ENCODE results near the gene GATC. TPM values are rescaled to one million over a fixed set of nuclear protein-coding genes. Genes with fewer than 3 reads are reported as not detected.
"Not testable (repeated sequence)": the region's sequence is repeated elsewhere in the genome, so short reads cannot be mapped to it uniquely, and the experiment has no call there.

Gene GATC
- total RNA-seq, 1 experiment from 2014 or later: 30.9 TPM

- H3K9me3 ChIP-seq: no peaks in the 10 kb centered on the region
- ChIA-PET CTCF (no interaction called here), POLR2A (no interaction called here)
- no peak overlapping the region for H3K4me3 ChIP-seq (ENCODE audit: low read depth, low read length)
- no peak for TF ChIP-seq CTCF (IDR thresholded peaks at IDR 0.05; ENCODE audit: insufficient read depth in 1 of 2, low read depth in 1 of 2, low read length in 1 of 2, severe bottlenecking in 1 of 2, unreplicated experiment in 1 of 2)
- H3K4me1 Mint-ChIP-seq (ENCODE audit: low read depth, unreplicated experiment): peaks cover 8% of the 10 kb centered on the region
- no TSS peak for BruUV-seq (replicated peaks)
- no peak overlapping the region for H3K27ac Mint-ChIP-seq (ENCODE audit: unreplicated experiment)
- H3K4me1 ChIP-seq: peaks cover 10% of the 10 kb centered on the region
- no peaks in the 10 kb centered on the region for H3K27me3 Mint-ChIP-seq (ENCODE audit: insufficient read depth, unreplicated experiment)
- intact Hi-C loops (cut with micrococcal nuclease; ENCODE audit: unreplicated experiment): loop anchor here (2.0 kb wide), 1 partner anchor 21 kb away; the partner anchor contains the start of gene SRSF9
- H3K36me3 Mint-ChIP-seq (ENCODE audit: insufficient read depth, unreplicated experiment): peaks cover 72% of the 10 kb centered on the region
- H3K4me3 Mint-ChIP-seq (ENCODE audit: unreplicated experiment): peak overlapping the region; percentile 96
- peaks cover 3% of the 10 kb centered on the region for H3K36me3 ChIP-seq (ENCODE audit: control insufficient read depth, insufficient read depth, low read length)
- DNase-seq: no peak
- H3K9me3 Mint-ChIP-seq (ENCODE audit: unreplicated experiment): no peaks in the 10 kb centered on the region
- H3K27me3 ChIP-seq (replicated peaks; ENCODE audit: control insufficient read depth, insufficient read depth, low read length): no peaks in the 10 kb centered on the region
These were observed 1.7 kb downstream of the GATC start for GRCh38 chr12:120447992-120448391.

- H3K4me3 ChIP-seq (ENCODE audit: low read depth, low read length); H3K27ac Mint-ChIP-seq (ENCODE audit: unreplicated experiment); H3K9me3 ChIP-seq; BruUV-seq (replicated peaks); H3K4me1 Mint-ChIP-seq (ENCODE audit: low read depth, unreplicated experiment); H3K4me3 Mint-ChIP-seq (ENCODE audit: unreplicated experiment); H3K9me3 Mint-ChIP-seq (ENCODE audit: unreplicated experiment); DNase-seq; H3K27me3 ChIP-seq (replicated peaks; ENCODE audit: control insufficient read depth, insufficient read depth, low read length); H3K27me3 Mint-ChIP-seq (ENCODE audit: insufficient read depth, unreplicated experiment); intact Hi-C loops (cut with micrococcal nuclease; ENCODE audit: unreplicated experiment); H3K36me3 ChIP-seq (ENCODE audit: control insufficient read depth, insufficient read depth, low read length): not testable (repeated sequence)
- CTCF ChIA-PET: interaction anchor here (1.3 kb wide), 1 partner anchor 150 kb away, joined by 3 read pairs; the partner anchor contains the start of gene SIRT4
- peaks cover 12% of the 10 kb centered on the region for H3K4me1 ChIP-seq
- POLR2A ChIA-PET: interaction anchor here (1.3 kb wide), 1 partner anchor 129 kb away, joined by 3 read pairs; the partner anchor contains the start of gene POP5
- peaks cover 81% of the 10 kb centered on the region for H3K36me3 Mint-ChIP-seq (ENCODE audit: insufficient read depth, unreplicated experiment)
These were observed 6.3 kb downstream of the GATC start for GRCh38 chr12:120452524-120452923.

GRCh38 chr12:120453060-120453750, 7.0 kb downstream of the GATC start:
- H3K36me3 Mint-ChIP-seq (ENCODE audit: insufficient read depth, unreplicated experiment): peaks cover 85% of the 10 kb centered on the region
- Histone ChIP-seq H3K9me3 (no peaks in the 10 kb centered on the region), H3K4me3 (ENCODE audit: low read depth, low read length) (no peak overlapping the region), H3K27me3 (replicated peaks; ENCODE audit: control insufficient read depth, insufficient read depth, low read length) (no peaks in the 10 kb centered on the region), H3K4me1 (peaks cover 12% of the 10 kb centered on the region), H3K36me3 (ENCODE audit: control insufficient read depth, insufficient read depth, low read length) (peaks cover 6% of the 10 kb centered on the region)
- CTCF ChIA-PET: interaction anchor here (0.7 to 1.1 kb wide), 4 partner anchors 13 to 136 kb away, joined by 3 to 8 read pairs (median 5); partner anchors contain the start of gene COX6A1
- H3K27me3 Mint-ChIP-seq (ENCODE audit: insufficient read depth, unreplicated experiment): no peaks in the 10 kb centered on the region
- POLR2A ChIA-PET: interaction anchor here (0.6 to 1.3 kb wide), 2 partner anchors 128 to 138 kb away, joined by 3 to 5 read pairs; partner anchors contain the start of gene POP5
- no peaks in the 10 kb centered on the region for H3K4me1 Mint-ChIP-seq (ENCODE audit: low read depth, unreplicated experiment)
- no TSS peak for BruUV-seq (replicated peaks)
- no peak for TF ChIP-seq CTCF (IDR thresholded peaks at IDR 0.05; ENCODE audit: insufficient read depth in 1 of 2, low read depth in 1 of 2, low read length in 1 of 2, severe bottlenecking in 1 of 2, unreplicated experiment in 1 of 2)
- DNase-seq: no peak
- H3K9me3 Mint-ChIP-seq (ENCODE audit: unreplicated experiment): no peaks in the 10 kb centered on the region
- no peak overlapping the region for H3K27ac Mint-ChIP-seq (ENCODE audit: unreplicated experiment)
- no peak overlapping the region for H3K4me3 Mint-ChIP-seq (ENCODE audit: unreplicated experiment)
- intact Hi-C loops (cut with micrococcal nuclease; ENCODE audit: unreplicated experiment): no loop called here

Data from Caco-2 (cell line).